SK-N-SH (cell line): ENCODE results near the gene SERPINB5. TPM values are rescaled to one million over a fixed set of nuclear protein-coding genes. Genes with fewer than 3 reads are reported as not detected.

Experiments used
- CTCF ChIA-PET: fragments of 300-600, 350-600 bp; formaldehyde crosslinking; extraction: SDS; loops from one replicate; lab custom pipeline; 2021; lab: Yijun Ruan, JAX
- POLR2A ChIA-PET: fragments of 350-600 bp; sonication (Branson Sonifier 250); formaldehyde crosslinking; extraction: SDS; loops from one replicate; lab custom pipeline; 2020; ENCODE audit warnings: antibody characterized with exemption, inconsistent platforms; lab: Yijun Ruan, JAX
- DNase-seq: peaks from one replicate; pipeline ENCODE4 v3.0.0; 2012
- H2AFZ ChIP-seq: fragments of 200-600 bp; sonication (generic); 2 replicates; pipeline ENCODE4 v1.8.1; 2016; ENCODE audit warnings: antibody characterized with exemption, mild to moderate bottlenecking, low read depth
- H3F3A ChIP-seq: fragments of 200-600 bp; sonication (generic); replicated peaks from 2 replicates; pipeline ENCODE3; 2016; ENCODE audit warnings: antibody characterized with exemption, mild to moderate bottlenecking; ENCODE audit not compliant: insufficient read depth
- H3K27ac ChIP-seq, 2 experiments: fragments of 200-500 bp in 1 of 2; fragments of 200-600 bp in 1 of 2; sonication (Bioruptor generic) in 1 of 2; sonication (generic), shearing (Covaris generic) in 1 of 2; 2 replicates each; pipeline versions ENCODE4 v1.5.1 to v1.6.1; 2014 to 2016; ENCODE audit warnings: low read depth in 2 of 2, inconsistent platforms in 1 of 2, low read length in 1 of 2, mild to moderate bottlenecking in 1 of 2, mixed read lengths in 1 of 2
- H3K27me3 ChIP-seq: fragments of 200-600 bp; sonication (generic), shearing (Covaris generic); 2 replicates; pipeline ENCODE4 v1.6.1; 2016; ENCODE audit warnings: mixed run types; ENCODE audit not compliant: insufficient read depth
- H3K36me3 ChIP-seq, 2 experiments: fragments of 200-500 bp in 1 of 2; fragments of 200-600 bp in 1 of 2; sonication (Bioruptor generic) in 1 of 2; sonication (generic) in 1 of 2; replicated peaks in 1 of 2; 2 replicates each; pipeline versions ENCODE3 to v1.5.1; 2014 to 2016; ENCODE audit warnings: low read length in 1 of 2, mild to moderate bottlenecking in 1 of 2; ENCODE audit not compliant: insufficient read depth in 2 of 2, control insufficient read depth in 1 of 2
- H3K4me1 ChIP-seq, 2 experiments: fragments of 200-500 bp in 1 of 2; fragments of 200-600 bp in 1 of 2; sonication (Bioruptor generic) in 1 of 2; sonication (generic), shearing (Covaris generic) in 1 of 2; 2 replicates each; pipeline versions ENCODE4 v1.5.1 to v1.6.1; 2014 to 2016; ENCODE audit warnings: low read depth in 1 of 2, low read length in 1 of 2, mixed run types in 1 of 2; ENCODE audit not compliant: insufficient read depth in 2 of 2, control insufficient read depth in 1 of 2
- H3K4me2 ChIP-seq: fragments of 200-600 bp; sonication (generic), shearing (Covaris generic); 2 replicates; pipeline ENCODE4 v1.6.1; 2017; ENCODE audit warnings: mixed run types
- H3K4me3 ChIP-seq, 2 experiments: fragments of 200-500 bp in 1 of 2; fragments of 200-600 bp in 1 of 2; sonication (Bioruptor generic) in 1 of 2; sonication (generic), shearing (Covaris generic) in 1 of 2; 2 replicates each; pipeline versions ENCODE4 v1.5.1 to v1.8.1; 2014 to 2016; ENCODE audit warnings: low read depth in 2 of 2, inconsistent platforms in 1 of 2, low read length in 1 of 2, mild to moderate bottlenecking in 1 of 2, mixed read lengths in 1 of 2, moderate library complexity in 1 of 2
- H3K79me2 ChIP-seq: fragments of 200-600 bp; sonication (generic); 2 replicates; pipeline ENCODE4 v1.8.1; 2017; ENCODE audit warnings: mild to moderate bottlenecking; ENCODE audit not compliant: insufficient read depth
- H3K9ac ChIP-seq: fragments of 200-600 bp; sonication (generic); 2 replicates; pipeline ENCODE4 v1.6.1; 2017; ENCODE audit warnings: mixed run types
- H3K9me2 ChIP-seq: fragments of 200-600 bp; sonication (generic); 2 replicates; pipeline ENCODE4 v1.6.1; 2017; ENCODE audit warnings: mixed run types
- H3K9me3 ChIP-seq: fragments of 200-600 bp; sonication (generic); 2 replicates; pipeline ENCODE4 v1.6.1; 2017; ENCODE audit warnings: mixed run types, mild to moderate bottlenecking, moderate library complexity
- H4K20me1 ChIP-seq: fragments of 200-600 bp; sonication (generic); 2 replicates; pipeline ENCODE4 v1.6.1; 2017; ENCODE audit warnings: mild to moderate bottlenecking, mixed run types; ENCODE audit not compliant: insufficient read depth
- GABPA ChIP-seq: IDR thresholded peaks from 2 replicates; pipeline ENCODE4 v1.4.0; 2012; ENCODE audit warnings: low read depth, mild to moderate bottlenecking
- GATA2 ChIP-seq: sonication (generic); formaldehyde crosslinking; IDR thresholded peaks from 2 replicates; pipeline ENCODE4 v1.5.0; 2020; ENCODE audit warnings: mild to moderate bottlenecking, missing genetic modification reagents
- MAX ChIP-seq: IDR thresholded peaks from 2 replicates; pipeline ENCODE4 v1.4.0; 2012; ENCODE audit warnings: low read depth
- NFIC ChIP-seq: IDR thresholded peaks from 2 replicates; pipeline ENCODE4 v1.4.0; 2012; ENCODE audit warnings: borderline replicate concordance
- RAD21 ChIP-seq: IDR thresholded peaks from 2 replicates; pipeline ENCODE4 v1.6.1; 2012; ENCODE audit warnings: mild to moderate bottlenecking, low read length
- REST ChIP-seq: IDR thresholded peaks from 2 replicates; pipeline ENCODE4 v1.6.1; 2012; ENCODE audit warnings: mild to moderate bottlenecking, low read depth, low read length, moderate library complexity
- SIN3A ChIP-seq: IDR thresholded peaks from 2 replicates; pipeline ENCODE4 v1.6.1; 2012; ENCODE audit warnings: low read depth, mild to moderate bottlenecking, low read length, moderate library complexity, borderline replicate concordance
- SMC3 ChIP-seq: IDR thresholded peaks from 2 replicates; pipeline ENCODE4 v1.6.1; 2012; ENCODE audit warnings: low read depth, low read length, improper control_type of control experiment
- YY1 ChIP-seq: IDR thresholded peaks from 2 replicates; pipeline ENCODE4 v1.4.0; 2012; ENCODE audit warnings: low read depth, mild to moderate bottlenecking
- WGBS: methylation state at CpG from one replicate; pipeline ENCODE4 v1.1.6; 2017; ENCODE audit warnings: low lambda C conversion rate; 5-methylcytosine and 5-hydroxymethylcytosine counted together
- polyA plus RNA-seq, 3 experiments: library from polyadenylated mRNA; depleted of rRNA; stranded (reverse); fragments of >200 nt; gene quantifications; 2 replicates each; pipeline ENCODE4 v1.2.3, GENCODE V29; 2012
- TF ChIP-seq, protein P1 (sequence below): IDR thresholded peaks from 2 replicates; pipeline ENCODE4 v1.4.0; 2012; ENCODE audit warnings: low read depth, borderline replicate concordance
- TF ChIP-seq, protein P2 (sequence below): fragments of 150-350 bp; IDR thresholded peaks from 2 replicates; pipeline ENCODE4 v1.6.1; 2016; ENCODE audit warnings: mild to moderate bottlenecking, low read depth, low read length
- TF ChIP-seq, protein P3 (sequence below): fragments of 200-600 bp; sonication (generic); IDR thresholded peaks from 2 replicates; pipeline ENCODE4 v1.6.1; 2017; ENCODE audit warnings: antibody characterized with exemption, mild to moderate bottlenecking, moderate library complexity

The SERPINB5 gene
- polyA plus RNA-seq, 1 of the 3 experiments (the other 2 are of a cell fraction): not detected

- Histone ChIP-seq H3K9ac (no peak overlapping the region), H3K27me3 (no peaks in the 10 kb centered on the region), H3K36me3 (no peaks in the 10 kb centered on the region), H3K9me2 (no peaks in the 10 kb centered on the region), H4K20me1 (no peaks in the 10 kb centered on the region), H3F3A (no peaks in the 10 kb centered on the region), H3K27ac (no peak overlapping the region), H3K4me2 (no peak overlapping the region), H3K79me2 (no peaks in the 10 kb centered on the region), H3K9me3 (no peaks in the 10 kb centered on the region), H2AFZ (no peak overlapping the region), H3K4me3 (no peak overlapping the region), H3K4me1 (no peaks in the 10 kb centered on the region)
- WGBS: 89% methylated on average over 3 of the region's 3 CpGs
- DNase-seq: no peak
- no peak for TF ChIP-seq SIN3A
- TF ChIP-seq, protein P1, sequence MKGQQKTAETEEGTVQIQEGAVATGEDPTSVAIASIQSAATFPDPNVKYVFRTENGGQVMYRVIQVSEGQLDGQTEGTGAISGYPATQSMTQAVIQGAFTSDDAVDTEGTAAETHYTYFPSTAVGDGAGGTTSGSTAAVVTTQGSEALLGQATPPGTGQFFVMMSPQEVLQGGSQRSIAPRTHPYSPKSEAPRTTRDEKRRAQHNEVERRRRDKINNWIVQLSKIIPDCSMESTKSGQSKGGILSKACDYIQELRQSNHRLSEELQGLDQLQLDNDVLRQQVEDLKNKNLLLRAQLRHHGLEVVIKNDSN: peak; percentile 53; the same call in 1 of the 2 replicates
- ChIA-PET CTCF (interaction anchor here (0.6 kb wide), 1 partner anchor 430 kb away, joined by 3 read pairs; no protein-coding TSS in a partner anchor), POLR2A (no interaction called here)
These were observed 30.5 kb upstream of the SERPINB5 start for GRCh38 chr18:63446266-63446665.

DNA sequence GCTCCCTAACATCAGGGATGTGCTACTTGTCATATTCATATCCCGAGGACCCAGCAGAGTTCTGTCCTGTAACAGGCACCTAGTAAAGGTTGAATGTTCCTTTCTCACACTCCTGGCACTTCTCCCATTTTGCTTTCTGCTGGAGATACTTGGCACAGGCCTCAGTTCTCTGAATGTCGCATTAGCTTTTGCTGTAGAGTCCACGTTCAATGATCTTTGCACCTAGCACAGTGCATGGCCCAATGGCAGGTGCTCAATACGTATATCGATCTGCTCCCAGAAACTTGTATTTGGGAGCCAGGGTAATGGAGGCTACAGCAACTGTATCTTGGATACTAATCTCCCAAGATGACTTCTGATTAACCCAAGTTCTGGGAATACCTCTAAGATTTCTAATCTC is 29.7 kb upstream of the SERPINB5 start:
- POLR2A ChIA-PET: no interaction called here
- H3K9ac ChIP-seq: no peak overlapping the region
- no peaks in the 10 kb centered on the region for H3K9me2 ChIP-seq
- no peaks in the 10 kb centered on the region for H3K9me3 ChIP-seq
- no peaks in the 10 kb centered on the region for H3K79me2 ChIP-seq
- no peak overlapping the region for H2AFZ ChIP-seq
- DNase-seq: no peak
- H3K27ac ChIP-seq: no peak overlapping the region
- WGBS: 77% methylated on average over 5 of the region's 5 CpGs
- no peaks in the 10 kb centered on the region for H3K27me3 ChIP-seq
- H3F3A ChIP-seq: no peaks in the 10 kb centered on the region
- H3K36me3 ChIP-seq: no peaks in the 10 kb centered on the region
- no peaks in the 10 kb centered on the region for H4K20me1 ChIP-seq
- no peak overlapping the region for H3K4me3 ChIP-seq
- TF ChIP-seq, protein P2, sequence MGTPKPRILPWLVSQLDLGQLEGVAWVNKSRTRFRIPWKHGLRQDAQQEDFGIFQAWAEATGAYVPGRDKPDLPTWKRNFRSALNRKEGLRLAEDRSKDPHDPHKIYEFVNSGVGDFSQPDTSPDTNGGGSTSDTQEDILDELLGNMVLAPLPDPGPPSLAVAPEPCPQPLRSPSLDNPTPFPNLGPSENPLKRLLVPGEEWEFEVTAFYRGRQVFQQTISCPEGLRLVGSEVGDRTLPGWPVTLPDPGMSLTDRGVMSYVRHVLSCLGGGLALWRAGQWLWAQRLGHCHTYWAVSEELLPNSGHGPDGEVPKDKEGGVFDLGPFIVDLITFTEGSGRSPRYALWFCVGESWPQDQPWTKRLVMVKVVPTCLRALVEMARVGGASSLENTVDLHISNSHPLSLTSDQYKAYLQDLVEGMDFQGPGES: no peak
- TF ChIP-seq REST: no peak
- no peak for TF ChIP-seq GABPA
- no peak for TF ChIP-seq SMC3
- TF ChIP-seq NFIC: no peak
- TF ChIP-seq, protein P3, sequence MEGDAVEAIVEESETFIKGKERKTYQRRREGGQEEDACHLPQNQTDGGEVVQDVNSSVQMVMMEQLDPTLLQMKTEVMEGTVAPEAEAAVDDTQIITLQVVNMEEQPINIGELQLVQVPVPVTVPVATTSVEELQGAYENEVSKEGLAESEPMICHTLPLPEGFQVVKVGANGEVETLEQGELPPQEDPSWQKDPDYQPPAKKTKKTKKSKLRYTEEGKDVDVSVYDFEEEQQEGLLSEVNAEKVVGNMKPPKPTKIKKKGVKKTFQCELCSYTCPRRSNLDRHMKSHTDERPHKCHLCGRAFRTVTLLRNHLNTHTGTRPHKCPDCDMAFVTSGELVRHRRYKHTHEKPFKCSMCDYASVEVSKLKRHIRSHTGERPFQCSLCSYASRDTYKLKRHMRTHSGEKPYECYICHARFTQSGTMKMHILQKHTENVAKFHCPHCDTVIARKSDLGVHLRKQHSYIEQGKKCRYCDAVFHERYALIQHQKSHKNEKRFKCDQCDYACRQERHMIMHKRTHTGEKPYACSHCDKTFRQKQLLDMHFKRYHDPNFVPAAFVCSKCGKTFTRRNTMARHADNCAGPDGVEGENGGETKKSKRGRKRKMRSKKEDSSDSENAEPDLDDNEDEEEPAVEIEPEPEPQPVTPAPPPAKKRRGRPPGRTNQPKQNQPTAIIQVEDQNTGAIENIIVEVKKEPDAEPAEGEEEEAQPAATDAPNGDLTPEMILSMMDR: no peak
- TF ChIP-seq MAX: no peak
- no peak for TF ChIP-seq SIN3A
- TF ChIP-seq YY1: no peak
- no peak for TF ChIP-seq RAD21
- TF ChIP-seq GATA2 (CRISPR knock-in tag): no peak
- H3K4me1 ChIP-seq: no peaks in the 10 kb centered on the region
- CTCF ChIA-PET: interaction anchor here (0.8 to 2.1 kb wide), 2 partner anchors 8 to 9 kb away, joined by 3 to 8 read pairs; no protein-coding TSS in a partner anchor
- H3K4me2 ChIP-seq: no peak overlapping the region
